Erythroblast (primary cell): ENCODE data around the gene IL23R.

Experiments
- GATA1 ChIP-seq: IDR thresholded peaks from 2 replicates; pipeline ENCODE4 v1.6.1; 2011; ENCODE audit warnings: low read depth, mild to moderate bottlenecking, control low read depth, low read length, moderate library complexity
- POLR2A ChIP-seq: IDR thresholded peaks from 2 replicates; pipeline ENCODE4 v1.6.1; 2011; ENCODE audit warnings: mild to moderate bottlenecking, low read length

- no peak for TF ChIP-seq POLR2A
- TF ChIP-seq GATA1, result no peak
Measured at GRCh38 chr1:67118646-67119045, 47.6 kb upstream of the IL23R start.
